Limb (tissue), 2 donors: Measurements from ENCODE around the gene DEFB112.

ENCODE experiments used
- DNase-seq, 2 donors: peaks; one replicate each; pipeline ENCODE4 v3.0.0-alpha.2; 2016; ENCODE audit errors: extremely low spot score in 2 of 2

The DEFB112 gene

GRCh38 chr6:49995278-49995677 is 54.5 kb downstream of the DEFB112 start:
- no peak for DNase-seq
